Lung (tissue), 12 donors: ENCODE results near the gene HPS3. TPM values are rescaled to one million over a fixed set of nuclear protein-coding genes. Genes with fewer than 3 reads are reported as not detected.
"Not testable (repeated sequence)": the region's sequence is repeated elsewhere in the genome, so short reads cannot be mapped to it uniquely, and the experiment has no call there.

ENCODE experiments used
- ATAC-seq: fragments of 200-7000 bp; cut with Tn5 transposase; one replicate; pipeline ENCODE4 v1.9.1; 2020; ENCODE audit warnings: moderate number of reproducible peaks; ENCODE audit not compliant: insufficient read depth, low FRiP score
- DNase-seq, 3 donors: peaks; one replicate each; pipeline ENCODE4 v3.0.0-alpha.2; 2013 to 2017
- H3K27ac ChIP-seq, 2 donors: one replicate each; pipeline ENCODE4 v1.5.1; 2013; ENCODE audit warnings: mild to moderate bottlenecking in 2 of 2, moderate library complexity in 2 of 2, control low read depth in 1 of 2, inconsistent platforms in 1 of 2, low read depth in 1 of 2, low read length in 1 of 2
- H3K27me3 ChIP-seq, 3 donors: one replicate each; pipeline ENCODE4 v1.5.1; 2013; ENCODE audit warnings: low read length in 2 of 3; ENCODE audit not compliant: control insufficient read depth in 3 of 3, insufficient read depth in 3 of 3
- H3K36me3 ChIP-seq, 4 donors: one replicate each; pipeline ENCODE4 v1.5.1; 2013; ENCODE audit warnings: low read length in 4 of 4, mild to moderate bottlenecking in 1 of 4, moderate library complexity in 1 of 4; ENCODE audit not compliant: control insufficient read depth in 4 of 4, insufficient read depth in 4 of 4
- H3K4me1 ChIP-seq, 5 donors: one replicate each; pipeline ENCODE4 v1.5.1; 2013; ENCODE audit warnings: low read length in 5 of 5, mild to moderate bottlenecking in 2 of 5, moderate library complexity in 1 of 5; ENCODE audit not compliant: control insufficient read depth in 5 of 5, insufficient read depth in 5 of 5
- H3K4me3 ChIP-seq: one replicate; pipeline ENCODE4 v1.5.1; 2013; ENCODE audit warnings: mild to moderate bottlenecking, control low read depth, moderate library complexity
- H3K9ac ChIP-seq, 2 donors: one replicate each; pipeline ENCODE4 v1.5.1; 2013; ENCODE audit warnings: low read length in 2 of 2, control low read depth in 1 of 2; ENCODE audit not compliant: insufficient read depth in 1 of 2
- H3K9me3 ChIP-seq, 4 donors: one replicate each; pipeline ENCODE4 v1.5.1; 2013; ENCODE audit warnings: low read length in 3 of 4, mild to moderate bottlenecking in 1 of 4, moderate library complexity in 1 of 4; ENCODE audit not compliant: control insufficient read depth in 4 of 4, insufficient read depth in 3 of 4
- WGBS, 2 donors: extraction: QIAGEN DNeasy Blood & Tissue Kit; methylation state at CpG; one replicate each; pipeline ENCODE4 v1.1.7; 2013; 5-methylcytosine and 5-hydroxymethylcytosine counted together
- polyA plus RNA-seq, 2 donors: library from polyadenylated mRNA; stranded (reverse); fragments of 200-250 nt; gene quantifications; one replicate each; pipeline ENCODE4 v1.2.1, GENCODE V29; 2013
- total RNA-seq, 2 donors: library from RNA; depleted of rRNA in 1 of 2; stranded (reverse); fragments of >200 nt in 1 of 2; gene quantifications; one replicate each; pipeline ENCODE4 v1.2.1, GENCODE V29; 2014 to 2021
- TF ChIP-seq, protein P1 (sequence below): IDR thresholded peaks from 2 replicates; pipeline ENCODE4 v1.5.1; 2012; ENCODE audit warnings: mild to moderate bottlenecking; ENCODE audit errors: control extremely low read depth, extremely low read depth
- donor health status: control.
- donor health status: control.
- donor health status: Bipolar disorder and iron deficiency.
- donor health status: healthy.
- donor health status: DM: yes; HTN: yes; CAD: no.

HPS3 gene
- total and polyA plus RNA-seq, 4 donors, result 9.3 to 43.7 (median 15.9) TPM

- Histone ChIP-seq H3K36me3 (no peaks in the 10 kb centered on the region), H3K27ac (no peak overlapping the region), H3K9me3 (no peaks in the 10 kb centered on the region), H3K4me3 (no peak overlapping the region), H3K9ac (no peak overlapping the region), H3K27me3 (peaks cover 0 to 3% (median 3%) of the 10 kb centered on the region in 3 donors), H3K4me1 (peaks cover 0 to 28% (median 13%) of the 10 kb centered on the region in 5 donors)
- WGBS, 2 donors, result 59 to 80% methylated on average over 2 of the region's 2 CpGs
- no peak for ATAC-seq
- TF ChIP-seq, protein P1, sequence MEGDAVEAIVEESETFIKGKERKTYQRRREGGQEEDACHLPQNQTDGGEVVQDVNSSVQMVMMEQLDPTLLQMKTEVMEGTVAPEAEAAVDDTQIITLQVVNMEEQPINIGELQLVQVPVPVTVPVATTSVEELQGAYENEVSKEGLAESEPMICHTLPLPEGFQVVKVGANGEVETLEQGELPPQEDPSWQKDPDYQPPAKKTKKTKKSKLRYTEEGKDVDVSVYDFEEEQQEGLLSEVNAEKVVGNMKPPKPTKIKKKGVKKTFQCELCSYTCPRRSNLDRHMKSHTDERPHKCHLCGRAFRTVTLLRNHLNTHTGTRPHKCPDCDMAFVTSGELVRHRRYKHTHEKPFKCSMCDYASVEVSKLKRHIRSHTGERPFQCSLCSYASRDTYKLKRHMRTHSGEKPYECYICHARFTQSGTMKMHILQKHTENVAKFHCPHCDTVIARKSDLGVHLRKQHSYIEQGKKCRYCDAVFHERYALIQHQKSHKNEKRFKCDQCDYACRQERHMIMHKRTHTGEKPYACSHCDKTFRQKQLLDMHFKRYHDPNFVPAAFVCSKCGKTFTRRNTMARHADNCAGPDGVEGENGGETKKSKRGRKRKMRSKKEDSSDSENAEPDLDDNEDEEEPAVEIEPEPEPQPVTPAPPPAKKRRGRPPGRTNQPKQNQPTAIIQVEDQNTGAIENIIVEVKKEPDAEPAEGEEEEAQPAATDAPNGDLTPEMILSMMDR, result no peak
- peak; percentile 50 to 96 (median 94) for DNase-seq
Observed at GRCh38 chr3:149215515-149215914, 86.1 kb downstream of the HPS3 start.

DNA sequence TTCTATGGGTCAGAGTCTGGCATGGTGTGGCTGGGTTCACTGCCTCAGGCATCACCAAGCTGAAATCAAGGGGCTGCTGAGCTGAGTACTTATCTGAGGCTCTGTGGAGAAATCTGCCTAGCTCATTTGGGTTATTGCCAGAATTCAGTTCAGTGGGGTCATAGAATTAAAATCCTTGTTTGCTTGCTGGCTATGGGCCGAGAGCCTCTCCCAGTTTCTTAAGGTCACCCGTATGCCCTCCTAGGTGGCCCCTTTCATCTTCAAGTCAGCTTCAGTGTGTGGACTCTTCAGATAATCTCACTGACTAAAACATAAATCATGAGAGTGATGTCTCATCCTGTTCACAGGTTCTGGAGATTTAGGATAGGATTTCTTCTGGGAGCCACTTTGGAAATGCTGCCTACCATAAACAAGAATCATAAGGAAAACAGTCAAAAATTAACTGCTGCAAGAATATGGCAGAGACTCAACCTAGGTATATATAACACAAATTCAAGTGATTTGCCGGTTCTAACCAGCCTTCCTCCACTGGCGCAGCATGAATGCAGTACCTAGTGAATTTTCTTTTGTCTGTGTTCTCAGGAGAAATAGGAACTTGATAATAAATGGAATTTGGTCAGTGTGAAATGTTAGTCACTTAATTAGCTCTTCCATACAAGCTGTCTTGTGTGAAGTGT, 86.9 kb downstream of the HPS3 start:
- TF ChIP-seq, protein P1, result no peak
- H3K36me3 ChIP-seq, result no peaks in the 10 kb centered on the region
- WGBS, 2 donors, result 60 to 73% methylated on average over 4 of the region's 4 CpGs
- peak; percentile 62 to 82 (median 78) for DNase-seq
- no peaks in the 10 kb centered on the region for H3K9me3 ChIP-seq
- peaks cover 0 to 28% (median 13%) of the 10 kb centered on the region in 5 donors for H3K4me1 ChIP-seq
- no peak for ATAC-seq
- H3K4me3 ChIP-seq, result no peak overlapping the region
- no peak overlapping the region for H3K9ac ChIP-seq
- no peak overlapping the region for H3K27ac ChIP-seq
- H3K27me3 ChIP-seq, result peaks cover 0 to 3% (median 3%) of the 10 kb centered on the region in 3 donors

DNA sequence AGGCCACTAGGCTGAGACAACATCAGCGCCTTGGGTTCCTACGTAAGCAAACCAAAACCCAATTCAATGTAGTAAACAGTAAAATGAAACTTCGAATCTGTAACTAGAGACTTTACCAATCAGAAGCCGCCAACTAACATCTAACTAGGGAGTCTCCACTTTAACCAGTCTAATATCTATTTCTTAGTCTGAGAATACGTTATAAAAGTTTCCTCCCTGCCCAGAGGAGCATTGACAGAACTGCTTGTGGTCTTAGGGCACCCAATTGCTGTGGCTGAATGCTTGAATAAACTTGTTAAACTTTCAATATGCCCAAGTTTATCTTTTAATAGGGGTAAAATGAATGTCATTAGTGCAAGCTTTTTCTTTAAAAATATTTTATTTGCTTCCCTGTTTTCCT, 87.9 kb downstream of the HPS3 start:
- DNase-seq, result no peak
- no peaks in the 10 kb centered on the region for H3K27me3 ChIP-seq
- no peak for ATAC-seq
- WGBS, 2 donors, result 93% methylated on average over 5 of the region's 5 CpGs
- H3K9me3 ChIP-seq, result no peaks in the 10 kb centered on the region
- H3K9ac ChIP-seq, result no peak overlapping the region
- TF ChIP-seq, protein P1, result no peak
- H3K4me3 ChIP-seq, result no peak overlapping the region
- H3K27ac ChIP-seq, result no peak overlapping the region
- peaks cover 0 to 28% (median 13%) of the 10 kb centered on the region in 5 donors for H3K4me1 ChIP-seq
- H3K36me3 ChIP-seq, result no peaks in the 10 kb centered on the region

DNA sequence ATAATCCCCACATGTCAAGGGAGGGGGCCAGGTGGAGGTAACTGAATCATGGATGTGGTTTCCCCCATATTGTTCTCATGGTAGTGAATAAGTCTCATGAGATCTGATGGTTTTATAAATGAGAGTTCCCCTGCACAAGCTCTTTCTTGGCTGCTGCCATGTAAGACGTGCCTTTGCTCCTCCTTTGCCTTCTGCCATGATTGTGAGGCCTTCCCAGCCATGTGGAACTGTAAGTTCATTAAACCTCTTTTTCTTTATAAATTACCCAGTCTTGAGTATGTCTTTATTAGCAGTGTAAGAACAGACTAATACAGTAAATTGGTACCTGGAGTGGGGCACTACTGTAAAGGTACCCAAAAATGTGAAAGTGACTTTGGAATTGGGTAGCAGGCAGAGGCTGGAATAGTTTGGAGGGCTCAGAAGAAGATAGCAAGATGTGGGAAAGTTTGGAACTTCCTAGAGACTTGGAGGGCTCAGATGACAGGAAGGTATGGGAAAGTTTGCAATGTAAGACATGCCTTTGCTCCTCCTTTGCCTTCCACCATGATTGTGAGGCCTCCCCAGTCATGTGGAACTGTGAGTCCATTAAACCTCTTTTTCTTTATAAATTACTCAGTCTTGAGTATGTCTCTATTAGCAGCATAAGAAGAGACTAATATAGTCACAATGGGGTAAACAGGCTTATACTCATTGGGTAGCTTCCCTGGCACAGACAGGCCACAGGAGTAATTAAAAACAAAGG, 90.1 kb downstream of the HPS3 start:
- not testable (repeated sequence) for ATAC-seq, H3K9ac ChIP-seq, H3K36me3 ChIP-seq, H3K4me3 ChIP-seq, DNase-seq, H3K27ac ChIP-seq, H3K9me3 ChIP-seq, H3K27me3 ChIP-seq
- peaks cover 0 to 26% (median 10%) of the 10 kb centered on the region in 5 donors for H3K4me1 ChIP-seq
- WGBS, 2 donors, result 98 to 100% methylated on average over 1 of the region's 1 CpG
